ENCODE measurements around the gene NUP98.

Gene NUP98

GRCh38 chr11:3841426-3842350, 44.3 kb upstream of the NUP98 start (continued):
- TF ChIP-seq ZSCAN4 (tag by site-specific recombination; IDR thresholded peaks at IDR 0.05) = no peak
- peak; percentile 54 for TF ChIP-seq ZIC2 (tag by site-specific recombination; IDR thresholded peaks at IDR 0.05)
- no peak for TF ChIP-seq SALL2 (tag by site-specific recombination; IDR thresholded peaks at IDR 0.05; ENCODE audit: borderline replicate concordance)
- no peak for TF ChIP-seq ZNF10 (tag by site-specific recombination; IDR thresholded peaks at IDR 0.05)
- TF ChIP-seq, protein P1, sequence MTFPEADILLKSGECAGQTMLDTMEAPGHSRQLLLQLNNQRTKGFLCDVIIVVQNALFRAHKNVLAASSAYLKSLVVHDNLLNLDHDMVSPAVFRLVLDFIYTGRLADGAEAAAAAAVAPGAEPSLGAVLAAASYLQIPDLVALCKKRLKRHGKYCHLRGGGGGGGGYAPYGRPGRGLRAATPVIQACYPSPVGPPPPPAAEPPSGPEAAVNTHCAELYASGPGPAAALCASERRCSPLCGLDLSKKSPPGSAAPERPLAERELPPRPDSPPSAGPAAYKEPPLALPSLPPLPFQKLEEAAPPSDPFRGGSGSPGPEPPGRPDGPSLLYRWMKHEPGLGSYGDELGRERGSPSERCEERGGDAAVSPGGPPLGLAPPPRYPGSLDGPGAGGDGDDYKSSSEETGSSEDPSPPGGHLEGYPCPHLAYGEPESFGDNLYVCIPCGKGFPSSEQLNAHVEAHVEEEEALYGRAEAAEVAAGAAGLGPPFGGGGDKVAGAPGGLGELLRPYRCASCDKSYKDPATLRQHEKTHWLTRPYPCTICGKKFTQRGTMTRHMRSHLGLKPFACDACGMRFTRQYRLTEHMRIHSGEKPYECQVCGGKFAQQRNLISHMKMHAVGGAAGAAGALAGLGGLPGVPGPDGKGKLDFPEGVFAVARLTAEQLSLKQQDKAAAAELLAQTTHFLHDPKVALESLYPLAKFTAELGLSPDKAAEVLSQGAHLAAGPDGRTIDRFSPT (tag by site-specific recombination; IDR thresholded peaks at IDR 0.05) = no peak
- TF ChIP-seq, protein P2, sequence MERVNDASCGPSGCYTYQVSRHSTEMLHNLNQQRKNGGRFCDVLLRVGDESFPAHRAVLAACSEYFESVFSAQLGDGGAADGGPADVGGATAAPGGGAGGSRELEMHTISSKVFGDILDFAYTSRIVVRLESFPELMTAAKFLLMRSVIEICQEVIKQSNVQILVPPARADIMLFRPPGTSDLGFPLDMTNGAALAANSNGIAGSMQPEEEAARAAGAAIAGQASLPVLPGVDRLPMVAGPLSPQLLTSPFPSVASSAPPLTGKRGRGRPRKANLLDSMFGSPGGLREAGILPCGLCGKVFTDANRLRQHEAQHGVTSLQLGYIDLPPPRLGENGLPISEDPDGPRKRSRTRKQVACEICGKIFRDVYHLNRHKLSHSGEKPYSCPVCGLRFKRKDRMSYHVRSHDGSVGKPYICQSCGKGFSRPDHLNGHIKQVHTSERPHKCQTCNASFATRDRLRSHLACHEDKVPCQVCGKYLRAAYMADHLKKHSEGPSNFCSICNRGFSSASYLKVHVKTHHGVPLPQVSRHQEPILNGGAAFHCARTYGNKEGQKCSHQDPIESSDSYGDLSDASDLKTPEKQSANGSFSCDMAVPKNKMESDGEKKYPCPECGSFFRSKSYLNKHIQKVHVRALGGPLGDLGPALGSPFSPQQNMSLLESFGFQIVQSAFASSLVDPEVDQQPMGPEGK (tag by site-specific recombination; IDR thresholded peaks at IDR 0.05) = peak; percentile 94
- no peak for TF ChIP-seq ZBTB49 (tag by site-specific recombination; IDR thresholded peaks at IDR 0.05; ENCODE audit: low read depth)
- TF ChIP-seq ZNF341 (tag by site-specific recombination; IDR thresholded peaks at IDR 0.05; ENCODE audit: low read depth) = peak; percentile 55
- TF ChIP-seq CTCF (tag by site-specific recombination; IDR thresholded peaks at IDR 0.05) = peak; percentile 82
- peak; percentile 33; the same call in 1 of the 2 replicates for TF ChIP-seq KLF16 (tag by site-specific recombination; IDR thresholded peaks at IDR 0.05)
- TF ChIP-seq ZNF529 (tag by site-specific recombination; IDR thresholded peaks at IDR 0.05; ENCODE audit: insufficient replicate concordance) = no peak
- peak; percentile 85; the same call in 1 of the 2 replicates for TF ChIP-seq ZBTB7A (tag by site-specific recombination; IDR thresholded peaks at IDR 0.05; ENCODE audit: low read depth)
- no peak for TF ChIP-seq ZNF776 (tag by site-specific recombination; IDR thresholded peaks at IDR 0.05; ENCODE audit: borderline replicate concordance)
- TF ChIP-seq ZBTB8A (tag by site-specific recombination; IDR thresholded peaks at IDR 0.05) = peak; percentile 73
- peak; percentile 86 for TF ChIP-seq ZNF423 (tag by site-specific recombination; IDR thresholded peaks at IDR 0.05)
- 0 out of 2 replicates have a peak, but pooled peaks have one; percentile 26 for TF ChIP-seq KLF1 (tag by site-specific recombination; IDR thresholded peaks at IDR 0.05)
- TF ChIP-seq ZNF24 (tag by site-specific recombination; IDR thresholded peaks at IDR 0.05) = peak; percentile 42; the same call in 1 of the 2 replicates
- peak; percentile 82 for TF ChIP-seq GLIS2 (tag by site-specific recombination; IDR thresholded peaks at IDR 0.05)
- TF ChIP-seq ZNF354C (tag by site-specific recombination; IDR thresholded peaks at IDR 0.05; ENCODE audit: borderline replicate concordance, low read depth) = no peak
- no peak for TF ChIP-seq ZNF350 (tag by site-specific recombination; IDR thresholded peaks at IDR 0.05)
- TF ChIP-seq, protein P3, sequence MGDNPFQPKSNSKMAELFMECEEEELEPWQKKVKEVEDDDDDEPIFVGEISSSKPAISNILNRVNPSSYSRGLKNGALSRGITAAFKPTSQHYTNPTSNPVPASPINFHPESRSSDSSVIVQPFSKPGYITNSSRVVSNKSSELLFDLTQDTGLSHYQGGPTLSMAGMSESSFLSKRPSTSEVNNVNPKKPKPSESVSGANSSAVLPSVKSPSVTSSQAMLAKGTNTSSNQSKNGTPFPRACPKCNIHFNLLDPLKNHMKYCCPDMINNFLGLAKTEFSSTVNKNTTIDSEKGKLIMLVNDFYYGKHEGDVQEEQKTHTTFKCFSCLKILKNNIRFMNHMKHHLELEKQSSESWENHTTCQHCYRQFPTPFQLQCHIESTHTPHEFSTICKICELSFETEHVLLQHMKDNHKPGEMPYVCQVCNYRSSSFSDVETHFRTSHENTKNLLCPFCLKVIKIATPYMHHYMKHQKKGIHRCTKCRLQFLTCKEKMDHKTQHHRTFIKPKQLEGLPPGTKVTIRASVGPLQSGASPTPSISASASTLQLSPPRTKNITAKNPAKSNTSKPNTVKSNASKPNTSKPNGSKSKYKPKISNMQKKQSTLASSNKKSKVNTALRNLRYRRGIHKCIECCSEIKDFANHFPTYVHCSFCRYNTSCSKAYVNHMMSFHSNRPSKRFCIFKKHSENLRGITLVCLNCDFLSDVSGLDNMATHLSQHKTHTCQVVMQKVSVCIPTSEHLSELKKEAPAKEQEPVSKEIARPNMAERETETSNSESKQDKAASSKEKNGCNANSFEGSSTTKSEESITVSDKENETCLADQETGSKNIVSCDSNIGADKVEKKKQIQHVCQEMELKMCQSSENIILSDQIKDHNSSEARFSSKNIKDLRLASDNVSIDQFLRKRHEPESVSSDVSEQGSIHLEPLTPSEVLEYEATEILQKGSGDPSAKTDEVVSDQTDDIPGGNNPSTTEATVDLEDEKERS (tag by site-specific recombination; IDR thresholded peaks at IDR 0.05) = no peak
- TF ChIP-seq, protein P4, sequence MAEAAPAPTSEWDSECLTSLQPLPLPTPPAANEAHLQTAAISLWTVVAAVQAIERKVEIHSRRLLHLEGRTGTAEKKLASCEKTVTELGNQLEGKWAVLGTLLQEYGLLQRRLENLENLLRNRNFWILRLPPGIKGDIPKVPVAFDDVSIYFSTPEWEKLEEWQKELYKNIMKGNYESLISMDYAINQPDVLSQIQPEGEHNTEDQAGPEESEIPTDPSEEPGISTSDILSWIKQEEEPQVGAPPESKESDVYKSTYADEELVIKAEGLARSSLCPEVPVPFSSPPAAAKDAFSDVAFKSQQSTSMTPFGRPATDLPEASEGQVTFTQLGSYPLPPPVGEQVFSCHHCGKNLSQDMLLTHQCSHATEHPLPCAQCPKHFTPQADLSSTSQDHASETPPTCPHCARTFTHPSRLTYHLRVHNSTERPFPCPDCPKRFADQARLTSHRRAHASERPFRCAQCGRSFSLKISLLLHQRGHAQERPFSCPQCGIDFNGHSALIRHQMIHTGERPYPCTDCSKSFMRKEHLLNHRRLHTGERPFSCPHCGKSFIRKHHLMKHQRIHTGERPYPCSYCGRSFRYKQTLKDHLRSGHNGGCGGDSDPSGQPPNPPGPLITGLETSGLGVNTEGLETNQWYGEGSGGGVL (tag by site-specific recombination; IDR thresholded peaks at IDR 0.05) = peak; percentile 60
- peak; percentile 64; the same call in 1 of the 2 replicates for TF ChIP-seq ZXDB (tag by site-specific recombination; IDR thresholded peaks at IDR 0.05)

All from HEK293 (cell line).